Measurements from ENCODE around the gene KCNAB2.

DNA sequence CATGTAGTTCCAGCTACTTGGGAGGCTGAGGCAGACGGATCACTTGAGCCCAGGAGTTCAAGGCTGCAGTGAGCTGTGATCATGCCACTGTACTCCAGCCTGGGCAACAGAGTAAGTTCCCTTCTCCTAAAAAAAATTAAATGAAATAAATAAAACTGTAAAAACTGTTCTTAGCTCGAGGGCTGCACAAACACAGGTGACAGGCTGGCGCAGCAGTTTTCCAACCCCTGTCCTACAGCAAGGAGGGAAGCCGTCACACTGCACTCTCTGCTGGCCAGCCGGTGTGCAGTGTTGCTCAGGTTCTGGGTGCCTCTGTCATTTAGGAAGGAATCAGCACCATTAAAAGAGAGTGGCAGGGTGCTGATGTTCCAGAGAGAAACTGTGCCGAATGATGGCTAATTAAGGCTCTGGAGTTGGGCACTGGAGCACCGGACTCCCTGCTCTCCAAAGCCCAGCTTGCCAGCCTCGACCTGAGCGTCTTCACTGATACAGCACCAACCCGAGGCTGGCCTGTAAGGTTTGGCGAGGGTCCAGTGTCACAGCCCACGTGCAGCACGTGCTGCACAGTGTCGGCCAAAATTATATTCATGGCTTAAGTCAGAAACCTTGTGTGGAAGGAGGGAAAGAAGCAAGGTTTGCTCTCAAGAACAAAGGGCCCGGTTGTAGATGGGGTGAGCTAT is 26.4 kb upstream of the KCNAB2 start:
- TF ChIP-seq, protein P1, sequence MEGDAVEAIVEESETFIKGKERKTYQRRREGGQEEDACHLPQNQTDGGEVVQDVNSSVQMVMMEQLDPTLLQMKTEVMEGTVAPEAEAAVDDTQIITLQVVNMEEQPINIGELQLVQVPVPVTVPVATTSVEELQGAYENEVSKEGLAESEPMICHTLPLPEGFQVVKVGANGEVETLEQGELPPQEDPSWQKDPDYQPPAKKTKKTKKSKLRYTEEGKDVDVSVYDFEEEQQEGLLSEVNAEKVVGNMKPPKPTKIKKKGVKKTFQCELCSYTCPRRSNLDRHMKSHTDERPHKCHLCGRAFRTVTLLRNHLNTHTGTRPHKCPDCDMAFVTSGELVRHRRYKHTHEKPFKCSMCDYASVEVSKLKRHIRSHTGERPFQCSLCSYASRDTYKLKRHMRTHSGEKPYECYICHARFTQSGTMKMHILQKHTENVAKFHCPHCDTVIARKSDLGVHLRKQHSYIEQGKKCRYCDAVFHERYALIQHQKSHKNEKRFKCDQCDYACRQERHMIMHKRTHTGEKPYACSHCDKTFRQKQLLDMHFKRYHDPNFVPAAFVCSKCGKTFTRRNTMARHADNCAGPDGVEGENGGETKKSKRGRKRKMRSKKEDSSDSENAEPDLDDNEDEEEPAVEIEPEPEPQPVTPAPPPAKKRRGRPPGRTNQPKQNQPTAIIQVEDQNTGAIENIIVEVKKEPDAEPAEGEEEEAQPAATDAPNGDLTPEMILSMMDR (IDR thresholded peaks at IDR 0.05): no peak
- no peak for TF ChIP-seq EZH2 (IDR thresholded peaks at IDR 0.05)
